Loucy (cell line): Measurements from ENCODE around the gene ECPAS.

Experiments used
- CTCF ChIP-seq: fragments of 200-600 bp; sonication (generic); conservative IDR thresholded peaks from 2 replicates; pipeline ENCODE4 v1.5.1; 2014; ENCODE audit warnings: mild to moderate bottlenecking, antibody characterized with exemption, low read length
- EZH2phosphoT487 ChIP-seq: fragments of 200-600 bp; IDR thresholded peaks from 2 replicates; pipeline ENCODE4 v1.6.1; 2018; ENCODE audit warnings: antibody characterized with exemption, mild to moderate bottlenecking, moderate library complexity, borderline replicate concordance

- TF ChIP-seq CTCF = no peak
- TF ChIP-seq EZH2phosphoT487 = no peak
Observed at GRCh38 chr9:111393971-111394370, 90.2 kb downstream of the ECPAS start.
